Activated CD4-positive, alpha-beta T cell treated with anti-CD3 and anti-CD28 coated beads for 36 hours (primary cell): ENCODE results near the gene LZTS2. TPM values are rescaled to one million over a fixed set of nuclear protein-coding genes. Genes with fewer than 3 reads are reported as not detected.
A peak's percentile ranks its signal among the peaks of the same experiment; 100 is the strongest.

Experiments used
- ATAC-seq: fragments of 200-7000 bp; cut with Tn5 transposase; one replicate; pipeline ENCODE4 v1.10.0; 2021; ENCODE audit warnings: mild to moderate bottlenecking, moderate library complexity
- CTCF ChIA-PET: fragments of 350-600 bp; sonication (Branson Sonifier 250); formaldehyde crosslinking; loops from one replicate; lab custom pipeline; 2021; ENCODE audit warnings: antibody characterized with exemption; lab: Charles Lee
- POLR2A ChIA-PET: fragments of 350-600 bp; sonication (Branson Sonifier 250); formaldehyde crosslinking; loops from one replicate; lab custom pipeline; 2021; ENCODE audit warnings: antibody characterized with exemption, inconsistent platforms; lab: Charles Lee
- DNase-seq: peaks from one replicate; pipeline ENCODE4 v3.0.0-alpha.2; 2020
- H3K27ac Mint-ChIP-seq: one replicate; pipeline ENCODE4 v1.8.0; 2021; ENCODE audit warnings: mixed read lengths
- H3K27me3 Mint-ChIP-seq: one replicate; pipeline ENCODE4 v1.8.0; 2021; ENCODE audit warnings: mixed read lengths
- H3K36me3 Mint-ChIP-seq: one replicate; pipeline ENCODE4 v1.8.0; 2021; ENCODE audit warnings: low read depth, mixed read lengths
- H3K4me1 Mint-ChIP-seq: one replicate; pipeline ENCODE4 v1.8.0; 2021; ENCODE audit warnings: mixed read lengths
- H3K4me3 Mint-ChIP-seq: one replicate; pipeline ENCODE4 v1.8.0; 2021; ENCODE audit warnings: mild to moderate bottlenecking, moderate library complexity, mixed read lengths
- H3K9me3 Mint-ChIP-seq: one replicate; pipeline ENCODE4 v1.8.0; 2021; ENCODE audit warnings: low read depth, mixed read lengths
- intact Hi-C, 2 experiments: fragments of 100-400 bp; cut with DNase I in 1 of 2; cut with micrococcal nuclease in 1 of 2; formaldehyde crosslinking; loops; one replicate each; pipeline versions ENCODE4 v1.14.2 to v1.15.1; 2022 to 2024; cut with DNase I, micrococcal nuclease
- total RNA-seq, 2 experiments: library from RNA; stranded (reverse); gene quantifications; one replicate each; pipeline ENCODE4 v1.2.3, GENCODE V29; 2021

LZTS2 gene
- total RNA-seq, 2 experiments from 2014 or later = 14.8 to 15.7 TPM

DNA sequence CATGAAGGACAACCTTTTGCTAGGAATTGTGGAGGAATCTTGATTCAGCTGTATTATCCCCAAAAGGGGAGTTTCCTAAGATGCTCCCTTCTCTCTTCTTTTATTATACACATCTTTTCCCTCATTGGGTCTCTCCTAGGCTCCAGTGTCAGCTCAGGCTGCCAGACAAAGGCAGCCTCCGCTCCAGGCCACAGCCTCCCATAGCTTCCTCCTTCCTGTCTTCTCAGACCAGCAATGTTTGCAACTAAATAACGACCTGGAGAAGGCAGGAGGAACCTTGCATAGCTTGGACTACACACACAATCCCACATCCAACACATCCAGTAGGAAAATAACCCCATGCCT is 43.7 kb downstream of the LZTS2 start:
- H3K27me3 Mint-ChIP-seq = peaks cover 18% of the 10 kb centered on the region
- H3K9me3 Mint-ChIP-seq = no peaks in the 10 kb centered on the region
- CTCF ChIA-PET = interaction anchor here (0.6 to 25.2 kb wide), 14 partner anchors 9 to 300 kb away, joined by 3 to 526 read pairs (median 6); partner anchors contain the start of genes KAZALD1, PDZD7, SFXN3 and SLF2
- intact Hi-C loops = loop anchor here in 1 of 2 experiments (2.0 to 5.0 kb wide), 2 partner anchors 45 to 309 kb away; partner anchors contain the start of genes BTRC and LZTS2
- H3K27ac Mint-ChIP-seq = no peak overlapping the region
- no peak for DNase-seq
- peak overlapping the region; percentile 79 for H3K4me3 Mint-ChIP-seq
- POLR2A ChIA-PET = interaction anchor here (0.7 to 1.4 kb wide), 3 partner anchors 12 to 206 kb away, joined by 3 to 11 read pairs (median 6); partner anchors contain the start of genes PDZD7 and SFXN3
- peaks cover 21% of the 10 kb centered on the region for H3K4me1 Mint-ChIP-seq
- no peaks in the 10 kb centered on the region for H3K36me3 Mint-ChIP-seq
- ATAC-seq = no peak

DNA sequence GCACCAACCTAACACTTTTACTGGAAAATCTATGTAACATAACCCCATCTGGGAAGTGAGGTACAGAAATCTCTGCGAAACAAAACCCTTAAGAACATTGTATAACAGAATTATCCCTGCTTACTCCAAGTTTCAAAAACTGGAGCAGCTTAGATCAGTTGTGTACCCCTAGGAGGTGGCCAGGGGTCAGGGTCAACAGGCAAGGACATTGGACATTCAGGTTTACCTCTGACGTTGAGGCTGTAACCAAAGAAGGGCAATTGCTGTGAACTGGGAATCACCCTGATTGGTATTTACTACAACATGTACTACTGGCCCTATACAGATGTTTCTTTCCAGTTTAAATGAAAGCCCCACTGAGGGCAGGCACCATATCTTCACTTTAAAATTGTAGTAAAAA is 44.5 kb downstream of the LZTS2 start:
- no peak for DNase-seq
- H3K36me3 Mint-ChIP-seq = no peaks in the 10 kb centered on the region
- H3K9me3 Mint-ChIP-seq = no peaks in the 10 kb centered on the region
- H3K4me1 Mint-ChIP-seq = peaks cover 22% of the 10 kb centered on the region
- H3K4me3 Mint-ChIP-seq = no peak overlapping the region
- intact Hi-C loops = loop anchor here in 1 of 2 experiments (5.0 kb wide), 1 partner anchor 308 kb away; the partner anchor contains the start of gene BTRC
- CTCF ChIA-PET = interaction anchor here (0.6 to 25.2 kb wide), 9 partner anchors 10 to 131 kb away, joined by 3 to 526 read pairs (median 12); partner anchors contain the start of genes KAZALD1, PDZD7, SFXN3 and SLF2
- no peak for ATAC-seq
- POLR2A ChIA-PET = no interaction called here
- H3K27me3 Mint-ChIP-seq = peaks cover 26% of the 10 kb centered on the region
- no peak overlapping the region for H3K27ac Mint-ChIP-seq

DNA sequence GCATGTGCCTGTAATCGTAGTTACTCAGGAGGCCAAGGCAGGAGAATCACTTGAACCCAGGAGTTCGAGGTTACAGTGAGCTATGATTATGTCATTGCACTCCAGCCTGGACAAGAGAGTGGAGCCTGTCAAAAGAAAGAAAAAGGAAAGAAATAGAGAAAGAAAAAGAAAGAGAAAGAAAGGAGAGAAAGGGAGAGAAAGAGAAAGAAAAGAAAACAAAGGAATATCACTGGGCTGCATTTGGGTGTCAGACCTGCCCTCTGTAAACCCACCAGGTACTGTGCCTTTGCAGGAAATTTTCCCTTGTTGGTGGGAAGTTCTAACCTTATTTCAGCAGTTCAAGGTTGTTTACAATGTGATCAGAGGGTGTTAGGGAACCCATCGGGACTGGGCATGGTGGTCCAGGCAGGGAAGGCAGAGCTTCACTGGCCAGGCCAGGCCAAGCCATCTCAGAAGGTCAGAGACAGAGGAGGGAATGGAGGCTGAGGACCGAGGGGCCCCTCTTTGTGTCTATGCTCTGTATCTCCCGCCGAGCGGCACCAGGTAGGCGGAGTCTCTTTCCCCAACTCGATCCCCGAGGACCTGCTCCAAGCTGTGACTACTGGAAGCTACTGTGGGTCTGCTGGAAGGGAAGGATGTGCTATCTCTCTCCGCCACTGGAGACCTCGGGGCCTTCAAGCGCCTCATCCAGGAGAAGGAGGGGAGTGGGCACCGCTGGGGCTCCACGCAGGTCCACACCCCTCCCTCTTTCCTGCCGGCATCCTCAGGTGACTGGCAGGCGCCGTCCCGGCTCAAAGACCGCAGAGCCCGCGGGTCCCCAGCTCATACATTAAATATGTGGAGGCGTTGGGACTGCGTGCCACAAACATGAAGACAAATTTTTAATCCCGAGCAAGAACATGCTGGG is 47.0 kb downstream of the LZTS2 start:
- no peaks in the 10 kb centered on the region for H3K36me3 Mint-ChIP-seq
- H3K27me3 Mint-ChIP-seq = peaks cover 43% of the 10 kb centered on the region
- ChIA-PET CTCF (interaction anchor here (0.6 to 25.2 kb wide), 6 partner anchors 11 to 96 kb away, joined by 3 to 526 read pairs (median 6); partner anchors contain the start of gene KAZALD1), POLR2A (interaction anchor here (0.6 to 1.0 kb wide), 3 partner anchors 224 to 676 kb away, joined by 3 read pairs; no protein-coding TSS in a partner anchor)
- peaks cover 28% of the 10 kb centered on the region for H3K4me1 Mint-ChIP-seq
- H3K9me3 Mint-ChIP-seq = no peaks in the 10 kb centered on the region
- no peak for ATAC-seq
- H3K4me3 Mint-ChIP-seq = no peak overlapping the region
- no peak for DNase-seq
- intact Hi-C loops = no loop called here
- no peak overlapping the region for H3K27ac Mint-ChIP-seq

DNA sequence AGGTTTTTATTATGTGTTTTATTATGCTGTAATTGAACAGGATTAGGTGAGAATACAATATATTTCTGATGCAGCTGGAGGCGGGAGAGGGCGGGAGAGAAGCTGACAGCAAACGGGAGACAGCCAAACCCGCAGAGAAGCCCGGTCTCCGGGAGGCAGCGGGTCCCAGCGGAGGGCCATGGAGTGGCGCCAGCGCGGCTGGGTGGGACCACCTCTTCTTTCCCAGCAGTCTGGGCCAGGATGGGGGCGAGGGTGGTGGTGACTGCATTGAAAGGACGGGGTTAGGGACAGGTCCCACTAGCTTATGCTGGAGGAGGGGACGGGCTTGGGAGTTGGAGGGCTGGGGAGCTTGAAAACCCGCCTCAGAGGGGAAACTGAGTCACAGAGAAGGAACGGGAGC is 47.7 kb downstream of the LZTS2 start:
- H3K9me3 Mint-ChIP-seq = no peaks in the 10 kb centered on the region
- no peak overlapping the region for H3K27ac Mint-ChIP-seq
- H3K4me1 Mint-ChIP-seq = peaks cover 22% of the 10 kb centered on the region
- intact Hi-C loops = no loop called here
- peaks cover 43% of the 10 kb centered on the region for H3K27me3 Mint-ChIP-seq
- no peaks in the 10 kb centered on the region for H3K36me3 Mint-ChIP-seq
- no peak for DNase-seq
- H3K4me3 Mint-ChIP-seq = no peak overlapping the region
- no peak for ATAC-seq
- ChIA-PET CTCF (interaction anchor here (0.6 to 25.2 kb wide), 4 partner anchors 12 to 95 kb away, joined by 3 to 526 read pairs (median 10); partner anchors contain the start of gene KAZALD1), POLR2A (interaction anchor here (0.6 to 1.0 kb wide), 2 partner anchors 225 to 677 kb away, joined by 3 read pairs; no protein-coding TSS in a partner anchor)

DNA sequence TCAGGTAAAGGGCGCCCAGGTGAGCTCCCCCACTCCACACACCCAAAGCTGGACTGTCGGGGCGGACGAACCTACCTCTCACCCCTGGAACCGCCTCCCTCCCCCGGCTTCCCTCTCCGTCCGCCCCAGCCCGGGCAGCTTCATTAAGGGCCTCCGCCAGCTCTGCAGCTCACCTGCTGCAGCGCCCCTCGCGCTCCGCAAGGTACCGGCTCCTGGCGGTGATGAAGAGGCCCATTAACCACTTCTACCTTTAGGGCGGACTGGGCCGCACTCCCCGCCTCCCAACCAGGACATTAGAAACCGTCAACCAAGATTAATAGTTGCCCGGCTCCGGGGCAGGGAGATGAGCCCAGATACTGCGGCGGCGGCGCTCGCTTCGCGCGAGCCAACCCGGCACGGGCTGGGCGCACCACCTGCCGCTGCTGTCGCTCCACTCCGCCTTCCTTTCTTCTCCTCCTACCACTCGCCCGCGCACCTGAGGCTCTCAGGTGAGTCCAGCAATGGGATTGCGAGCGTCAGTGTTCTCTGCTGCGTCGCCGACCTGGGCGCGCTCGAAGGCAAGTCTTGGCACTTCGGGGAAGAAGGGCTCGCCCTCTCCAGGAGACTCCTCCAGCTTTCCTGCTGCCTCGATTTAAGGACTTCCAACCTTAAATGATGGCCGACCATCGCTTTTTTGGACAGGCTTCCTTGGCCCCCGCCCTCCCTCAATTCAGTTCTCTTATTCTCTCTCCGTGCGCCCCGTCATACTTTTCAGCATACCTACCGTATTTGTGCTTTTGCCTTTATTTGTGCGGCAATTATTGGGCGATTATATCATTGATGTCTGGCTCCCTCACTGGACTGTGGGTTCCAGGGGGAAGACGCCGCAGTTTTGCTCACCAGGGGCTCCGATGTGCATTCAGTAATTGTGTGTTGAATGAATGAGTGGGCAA is 48.6 kb downstream of the LZTS2 start:
- ATAC-seq = no peak

DNA sequence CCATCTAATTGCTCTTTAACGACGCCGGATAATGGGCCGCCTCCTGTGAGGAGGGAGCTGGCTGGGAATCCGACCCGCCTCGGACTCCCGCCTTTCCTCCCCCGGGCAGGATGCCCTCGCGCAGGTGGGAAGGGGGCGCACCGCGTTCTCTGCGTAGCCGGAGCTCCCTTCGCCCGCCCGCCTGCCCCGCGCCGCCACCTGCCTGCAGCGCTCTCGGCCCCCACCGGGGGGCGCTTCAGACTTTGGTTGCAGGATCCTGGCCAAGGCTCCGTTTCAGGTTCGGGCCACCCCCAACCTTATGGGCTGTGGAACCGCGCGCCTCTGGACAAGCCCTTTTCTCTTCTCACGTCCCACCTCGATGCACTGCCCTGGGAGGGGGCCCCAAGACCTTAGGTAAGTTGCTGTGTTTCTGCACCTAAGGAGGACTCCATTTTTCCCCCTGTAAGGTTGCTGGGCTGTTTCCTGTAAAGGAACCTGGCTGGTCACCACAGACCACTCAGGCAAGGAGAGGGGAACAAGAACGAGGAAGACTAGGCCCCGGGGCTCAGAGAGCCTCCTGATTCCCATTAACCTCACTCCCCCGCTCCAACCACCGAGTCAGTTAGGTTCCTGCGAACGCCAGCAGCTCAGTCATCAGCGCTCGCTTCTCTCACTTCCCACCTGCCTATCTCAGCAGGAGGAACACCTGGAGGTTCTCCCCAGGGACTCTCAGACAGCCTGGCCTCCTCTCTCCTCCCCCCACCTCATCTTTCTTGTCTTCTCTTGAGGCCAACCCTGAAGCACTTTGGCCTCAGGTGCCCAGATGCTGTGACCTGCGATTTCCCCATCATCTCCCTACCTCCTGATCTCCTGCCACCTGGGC is 50.8 kb downstream of the LZTS2 start:
- H3K27me3 Mint-ChIP-seq = peaks cover 43% of the 10 kb centered on the region
- H3K9me3 Mint-ChIP-seq = no peaks in the 10 kb centered on the region
- no peak overlapping the region for H3K4me3 Mint-ChIP-seq
- H3K4me1 Mint-ChIP-seq = peaks cover 10% of the 10 kb centered on the region
- intact Hi-C loops = loop anchor here in 1 of 2 experiments (1.0 kb wide), 1 partner anchor 16 kb away; no protein-coding TSS in a partner anchor
- peaks cover 4% of the 10 kb centered on the region for H3K36me3 Mint-ChIP-seq
- no peak overlapping the region for H3K27ac Mint-ChIP-seq
- ATAC-seq (peak; percentile 92), DNase-seq (peak; percentile 88)
- POLR2A ChIA-PET = interaction anchor here (1.2 kb wide), 1 partner anchor 17 kb away, joined by 3 read pairs; no protein-coding TSS in a partner anchor
- CTCF ChIA-PET = interaction anchor here (0.5 to 25.2 kb wide), 19 partner anchors 8 to 1779 kb away, joined by 3 to 526 read pairs (median 4); partner anchors contain the start of genes KAZALD1, PDZD7 and SFXN3

More for the DNA sequence above, 48.6 kb downstream of the LZTS2 start:
- Mint-ChIP-seq H3K36me3 (no peaks in the 10 kb centered on the region), H3K27ac (no peak overlapping the region), H3K27me3 (peaks cover 43% of the 10 kb centered on the region), H3K4me3 (no peak overlapping the region), H3K4me1 (peaks cover 13% of the 10 kb centered on the region), H3K9me3 (no peaks in the 10 kb centered on the region)
- ChIA-PET POLR2A (interaction anchor here (1.0 kb wide), 1 partner anchor 678 kb away, joined by 3 read pairs; no protein-coding TSS in a partner anchor), CTCF (interaction anchor here (1.7 to 25.2 kb wide), 3 partner anchors 13 to 94 kb away, joined by 8 to 526 read pairs (median 12); partner anchors contain the start of gene KAZALD1)
- no peak for DNase-seq
- intact Hi-C loops = no loop called here

DNA sequence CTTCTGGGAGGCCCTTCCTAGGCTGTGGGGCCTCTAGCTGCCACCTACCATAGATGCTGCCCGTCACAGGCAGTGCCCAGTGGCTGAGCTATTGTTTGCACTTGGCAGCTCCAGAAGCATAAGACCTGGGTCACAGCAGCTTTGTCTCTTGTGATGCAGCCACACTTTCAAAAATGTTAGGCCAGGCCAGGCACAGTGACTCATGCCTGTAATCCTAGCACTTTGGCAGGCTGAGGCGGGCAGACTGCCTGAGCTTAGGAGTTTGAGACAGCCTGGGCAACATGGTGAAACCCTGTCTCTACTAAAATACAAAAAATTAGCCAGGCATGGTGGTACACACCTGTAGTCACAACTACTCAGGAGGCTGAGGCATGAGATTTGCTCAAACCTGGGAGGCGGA is 52.7 kb downstream of the LZTS2 start:
- H3K9me3 Mint-ChIP-seq = no peaks in the 10 kb centered on the region
- H3K27me3 Mint-ChIP-seq = peaks cover 33% of the 10 kb centered on the region
- CTCF ChIA-PET = interaction anchor here (0.5 to 25.2 kb wide), 7 partner anchors 8 to 308 kb away, joined by 3 to 526 read pairs (median 3); partner anchors contain the start of genes KAZALD1, PDZD7 and SFXN3
- POLR2A ChIA-PET = no interaction called here
- no peak for ATAC-seq
- intact Hi-C loops = no loop called here
- H3K27ac Mint-ChIP-seq = no peak overlapping the region
- no peak overlapping the region for H3K4me3 Mint-ChIP-seq
- H3K36me3 Mint-ChIP-seq = peaks cover 6% of the 10 kb centered on the region
- no peak for DNase-seq
- peaks cover 10% of the 10 kb centered on the region for H3K4me1 Mint-ChIP-seq

DNA sequence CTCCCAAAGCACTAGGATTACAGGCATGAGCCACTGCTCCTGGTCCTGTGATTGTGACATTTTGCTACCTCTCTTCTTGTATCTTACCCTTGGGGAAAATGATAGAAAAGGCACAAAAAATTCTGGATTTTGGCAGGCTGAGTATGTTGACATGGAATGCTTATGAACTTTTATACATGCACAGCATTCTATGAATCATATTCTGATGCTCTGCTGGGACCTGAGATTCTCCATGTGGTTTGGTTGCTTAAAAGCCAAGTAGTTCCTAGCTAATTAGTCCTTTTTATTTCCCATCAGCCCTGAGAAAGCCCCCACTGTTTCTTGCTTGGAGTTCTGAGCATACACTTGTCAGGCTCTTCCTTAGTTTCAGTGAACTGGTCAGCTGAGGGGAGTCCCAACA is 53.9 kb downstream of the LZTS2 start:
- ChIA-PET CTCF (interaction anchor here (0.6 to 25.2 kb wide), 4 partner anchors 7 to 167 kb away, joined by 3 to 526 read pairs (median 265); partner anchors contain the start of genes KAZALD1, PDZD7 and SFXN3), POLR2A (no interaction called here)
- H3K27ac Mint-ChIP-seq = no peak overlapping the region
- H3K4me1 Mint-ChIP-seq = peaks cover 10% of the 10 kb centered on the region
- H3K36me3 Mint-ChIP-seq = peaks cover 6% of the 10 kb centered on the region
- intact Hi-C loops = no loop called here
- ATAC-seq (no peak), DNase-seq (no peak)
- no peaks in the 10 kb centered on the region for H3K9me3 Mint-ChIP-seq
- no peak overlapping the region for H3K4me3 Mint-ChIP-seq
- H3K27me3 Mint-ChIP-seq = peaks cover 23% of the 10 kb centered on the region

DNA sequence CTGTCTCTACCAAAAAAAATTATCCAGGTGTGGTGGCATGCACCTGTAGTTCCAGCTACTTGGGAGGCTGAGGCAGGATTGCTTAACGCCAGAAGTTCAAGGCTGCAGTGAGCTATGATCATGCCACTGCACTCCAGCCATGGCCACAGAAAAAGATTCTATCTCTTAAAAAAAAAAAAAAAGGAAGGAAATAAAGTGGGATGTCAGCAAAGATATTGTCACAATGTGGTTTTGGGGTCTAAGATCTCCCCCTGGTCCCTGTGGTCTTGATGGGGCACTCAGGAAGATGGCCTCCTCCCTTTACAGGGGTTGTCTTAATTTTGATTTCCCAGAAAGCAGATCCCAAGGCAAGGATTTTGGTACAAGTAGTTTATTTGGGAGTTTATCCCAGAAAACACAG is 54.7 kb downstream of the LZTS2 start:
- ChIA-PET CTCF (interaction anchor here (22.9 to 25.2 kb wide), 2 partner anchors 6 to 12 kb away, joined by 526 read pairs; partner anchors contain the start of genes KAZALD1, PDZD7 and SFXN3), POLR2A (no interaction called here)
- intact Hi-C loops = no loop called here
- Mint-ChIP-seq H3K27me3 (peaks cover 15% of the 10 kb centered on the region), H3K4me1 (peaks cover 10% of the 10 kb centered on the region), H3K9me3 (no peaks in the 10 kb centered on the region), H3K27ac (no peak overlapping the region), H3K36me3 (peaks cover 6% of the 10 kb centered on the region), H3K4me3 (no peak overlapping the region)
- no peak for DNase-seq
- no peak for ATAC-seq
